UCSD-AML1 (cell line): Measurements from ENCODE around the gene TRIP13.
"Not testable (repeated sequence)": the region's sequence is repeated elsewhere in the genome, so short reads cannot be mapped to it uniquely, and the experiment has no call there.

Source experiments
- DNase-seq: peaks from one replicate; lab custom pipeline; 2025; ENCODE audit not compliant: unreplicated experiment; lab: John Stamatoyannopoulos, UW

TRIP13 gene

GRCh38 chr5:871596-872298 lies 20.9 kb upstream of the TRIP13 start:
- DNase-seq = no peak

DNA sequence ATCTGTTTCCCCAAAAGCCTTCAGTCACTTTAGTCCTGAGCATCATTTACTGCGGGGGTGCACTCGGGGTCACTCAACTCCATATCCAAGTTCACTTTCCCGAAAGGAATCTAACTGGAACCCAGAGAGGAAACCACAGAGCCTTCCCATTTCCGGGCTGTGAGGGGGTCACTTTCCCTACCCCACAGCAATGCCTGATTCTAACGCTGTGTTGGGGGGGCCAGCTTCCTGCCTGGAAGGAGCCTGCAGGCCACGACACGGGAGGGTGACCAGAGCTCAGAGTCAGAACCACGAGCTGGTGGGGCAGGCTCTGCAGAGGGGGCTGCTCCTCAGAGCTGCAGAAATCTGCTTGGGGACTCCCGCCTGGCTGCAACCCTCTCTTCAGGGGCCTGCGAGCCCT lies 20.4 kb upstream of the TRIP13 start:
- no peak for DNase-seq

- DNase-seq = no peak
Observed at GRCh38 chr5:873328-873727, 19.4 kb upstream of the TRIP13 start.

DNA sequence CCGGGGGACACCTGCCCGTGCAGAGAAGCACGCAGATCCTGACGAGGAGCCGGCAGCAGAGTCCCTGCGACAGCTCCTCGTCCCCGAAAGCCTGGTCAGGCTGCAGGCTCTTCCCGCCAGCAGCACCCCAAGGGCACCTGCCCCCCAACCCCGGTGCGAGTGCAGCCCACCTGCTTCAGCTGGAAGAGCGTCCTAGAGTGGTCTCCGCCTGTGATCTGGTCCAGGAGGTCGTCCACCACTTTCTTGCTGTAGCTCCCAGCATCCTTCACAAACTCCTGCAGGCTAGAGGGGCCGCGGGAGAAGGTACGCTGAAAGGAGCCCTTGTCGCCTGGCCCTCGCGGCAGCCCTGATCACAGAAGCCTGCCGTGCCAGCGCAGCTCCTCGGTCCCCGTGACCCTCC lies 16.8 kb upstream of the TRIP13 start:
- no peak for DNase-seq

- DNase-seq = no peak
Observed at GRCh38 chr5:876398-877365, 16.0 kb upstream of the TRIP13 start.

GRCh38 chr5:878125-878524 lies 14.6 kb upstream of the TRIP13 start:
- no peak for DNase-seq

GRCh38 chr5:878677-879076 lies 14.0 kb upstream of the TRIP13 start:
- not testable (repeated sequence) for DNase-seq

GRCh38 chr5:880816-881550 lies 11.7 kb upstream of the TRIP13 start:
- no peak for DNase-seq

GRCh38 chr5:881551-881935 lies 11.1 kb upstream of the TRIP13 start:
- DNase-seq = no peak

GRCh38 chr5:882253-883183 lies 10.2 kb upstream of the TRIP13 start:
- no peak for DNase-seq

GRCh38 chr5:883475-884181 lies 9.1 kb upstream of the TRIP13 start:
- DNase-seq = no peak

DNA sequence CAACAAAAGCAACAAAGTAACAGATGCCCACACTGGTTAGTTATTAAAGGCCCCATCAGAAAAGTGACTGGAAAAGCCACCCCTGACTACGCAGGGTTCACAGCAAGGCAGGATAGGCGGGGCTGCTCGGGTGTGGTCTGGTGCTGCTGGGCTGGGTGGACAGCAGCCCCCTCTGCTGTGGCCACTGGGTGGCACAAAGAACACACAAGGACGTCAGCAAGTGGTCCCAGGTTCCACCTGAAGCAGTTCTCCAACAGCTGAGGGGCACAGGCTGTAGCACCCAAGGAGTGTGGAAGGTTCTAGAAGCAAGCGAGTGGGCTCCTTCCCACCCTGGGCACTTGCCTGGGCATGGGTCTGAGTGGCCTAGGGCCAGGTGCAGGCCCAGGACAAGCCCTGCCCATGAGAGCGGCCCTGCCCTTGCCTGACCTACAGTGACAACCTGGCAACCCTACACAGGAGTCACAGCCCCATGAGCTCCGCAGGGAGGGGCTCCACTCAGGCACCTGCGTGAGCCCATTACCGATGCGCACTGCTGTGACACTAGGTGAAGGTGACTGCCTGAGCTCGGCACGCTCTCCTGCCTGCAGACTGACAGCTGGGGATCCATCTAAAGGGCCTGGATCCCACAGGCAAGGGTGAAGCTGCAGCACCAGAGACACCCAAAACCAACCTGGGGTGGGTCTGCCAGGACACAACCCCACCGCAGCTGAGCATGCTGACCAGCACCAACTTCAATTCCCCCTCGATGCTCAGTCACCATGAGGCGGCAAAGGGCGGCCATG lies 8.1 kb upstream of the TRIP13 start:
- DNase-seq = no peak

DNA sequence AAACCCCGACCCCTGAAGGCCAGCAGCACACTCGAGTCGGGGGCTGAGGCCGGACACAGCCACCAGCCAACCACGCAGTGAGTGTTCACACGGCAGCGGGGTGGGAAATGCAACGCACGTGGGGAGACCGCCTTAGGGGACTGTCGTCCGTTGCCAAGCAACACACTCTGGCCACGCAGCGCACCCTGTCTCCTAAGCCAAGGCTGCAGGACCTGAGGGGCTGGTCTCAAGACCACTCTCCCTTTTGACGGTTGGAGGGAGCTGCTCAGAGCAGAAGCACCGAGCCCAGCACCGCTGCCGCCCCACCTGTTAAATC lies 7.6 kb upstream of the TRIP13 start:
- DNase-seq = no peak

DNA sequence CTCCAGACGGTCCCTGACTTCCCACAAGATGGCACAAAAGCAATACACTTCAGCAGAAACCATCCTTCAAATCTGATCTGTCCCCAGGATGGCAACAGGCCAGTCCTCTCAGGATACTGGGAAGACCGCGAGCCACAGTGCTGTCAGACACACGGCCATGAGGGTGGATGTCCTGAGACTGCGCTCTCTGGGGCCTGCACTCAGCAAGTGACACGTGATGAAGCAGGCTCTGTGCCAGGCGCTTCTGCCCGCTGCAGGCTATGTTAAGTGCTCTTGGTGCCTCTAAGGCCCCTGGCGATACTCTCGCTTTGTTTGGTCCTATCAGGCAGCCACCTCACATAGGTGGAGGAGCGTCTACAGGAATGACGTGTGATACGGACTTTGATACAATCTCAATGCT lies 7.2 kb upstream of the TRIP13 start:
- DNase-seq = no peak

DNA sequence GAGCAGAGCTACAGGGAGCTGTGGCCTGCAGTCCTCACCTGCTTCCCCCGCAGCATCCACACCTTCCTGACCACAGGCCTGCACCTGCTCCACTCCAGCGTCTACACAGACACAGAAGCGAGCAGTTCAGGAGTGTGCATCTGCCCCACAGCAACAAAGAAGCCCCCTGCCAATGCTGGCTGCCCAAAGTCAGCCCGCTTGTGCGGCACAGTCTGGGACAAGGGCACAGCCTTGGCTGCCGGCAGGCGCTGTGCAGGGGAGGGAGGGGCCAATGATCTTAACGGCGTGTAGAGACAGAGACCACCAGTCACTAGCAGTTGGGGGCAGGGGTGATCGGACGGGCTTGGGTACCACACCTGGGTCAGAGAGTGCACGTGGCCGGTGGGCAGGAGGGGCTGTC lies 6.6 kb upstream of the TRIP13 start:
- DNase-seq = no peak

- DNase-seq = no peak
Observed at GRCh38 chr5:886716-887325, 5.9 kb upstream of the TRIP13 start.

- no peak for DNase-seq
Observed at GRCh38 chr5:887947-888637, 4.6 kb upstream of the TRIP13 start.

DNA sequence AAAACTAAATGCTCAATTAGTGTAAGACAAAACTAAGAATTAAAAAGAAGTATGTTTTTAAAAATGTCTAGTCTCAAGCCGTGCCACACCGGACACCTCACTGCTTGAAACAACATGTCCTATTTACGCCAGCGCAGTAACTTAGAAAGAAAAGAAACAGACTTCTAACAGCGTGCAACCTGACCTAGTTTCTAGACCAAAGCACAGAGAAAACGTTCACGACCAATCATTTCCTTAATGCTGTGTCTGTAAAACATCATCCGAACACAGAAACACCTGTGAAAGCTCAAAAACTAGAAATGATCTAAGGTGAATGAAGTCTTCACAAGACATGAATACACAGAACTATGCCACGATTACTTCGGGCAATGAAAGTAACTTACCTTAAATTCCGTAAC lies 4.0 kb upstream of the TRIP13 start:
- no peak for DNase-seq
